Activated T-cell treated with anti-CD3 and anti-CD28 coated beads, Interleukin-2, amount 50 U/mL, for 24 hours (primary cell): ENCODE data around the gene LPIN1.

Experiments used
- DNase-seq: peaks from one replicate; pipeline ENCODE4 v3.0.0-alpha.2; 2020
- H3K27ac Mint-ChIP-seq: 2 replicates; pipeline ENCODE4 v1.8.0; 2020; ENCODE audit warnings: mild to moderate bottlenecking, mixed read lengths
- H3K27me3 Mint-ChIP-seq: 2 replicates; pipeline ENCODE4 v1.8.0; 2020; ENCODE audit warnings: mixed read lengths
- H3K36me3 Mint-ChIP-seq: 2 replicates; pipeline ENCODE4 v1.8.0; 2020; ENCODE audit warnings: low read depth, mixed read lengths
- H3K4me1 Mint-ChIP-seq: 2 replicates; pipeline ENCODE4 v1.8.0; 2020; ENCODE audit warnings: low read depth, mixed read lengths
- H3K4me3 Mint-ChIP-seq: 2 replicates; pipeline ENCODE4 v1.8.0; 2020; ENCODE audit warnings: mild to moderate bottlenecking, moderate library complexity, mixed read lengths
- H3K9me3 Mint-ChIP-seq: 2 replicates; pipeline ENCODE4 v1.8.0; 2020; ENCODE audit warnings: mixed read lengths

Gene LPIN1

GRCh38 chr2:11864724-11865123 is 118.3 kb downstream of the LPIN1 start:
- Mint-ChIP-seq H3K36me3 (no peaks in the 10 kb centered on the region), H3K27me3 (peaks cover 5% of the 10 kb centered on the region), H3K4me3 (no peak overlapping the region), H3K9me3 (peaks cover 6% of the 10 kb centered on the region), H3K4me1 (peaks cover 29% of the 10 kb centered on the region), H3K27ac (no peak overlapping the region)
- no peak for DNase-seq

- peaks cover 5% of the 10 kb centered on the region for H3K27me3 Mint-ChIP-seq
- no peaks in the 10 kb centered on the region for H3K36me3 Mint-ChIP-seq
- H3K27ac Mint-ChIP-seq = no peak overlapping the region
- H3K4me3 Mint-ChIP-seq = no peak overlapping the region
- H3K9me3 Mint-ChIP-seq = peaks cover under 1% of the 10 kb centered on the region
- peaks cover 29% of the 10 kb centered on the region for H3K4me1 Mint-ChIP-seq
- DNase-seq = no peak
Measured at GRCh38 chr2:11865378-11865777, 118.9 kb downstream of the LPIN1 start.

- no peaks in the 10 kb centered on the region for H3K9me3 Mint-ChIP-seq
- H3K4me1 Mint-ChIP-seq = peaks cover 29% of the 10 kb centered on the region
- peaks cover 5% of the 10 kb centered on the region for H3K27me3 Mint-ChIP-seq
- no peak overlapping the region for H3K4me3 Mint-ChIP-seq
- no peaks in the 10 kb centered on the region for H3K36me3 Mint-ChIP-seq
- H3K27ac Mint-ChIP-seq = no peak overlapping the region
- DNase-seq = no peak
Measured at GRCh38 chr2:11865805-11866204, 119.4 kb downstream of the LPIN1 start.

GRCh38 chr2:11866358-11867335 is 120.2 kb downstream of the LPIN1 start:
- H3K9me3 Mint-ChIP-seq = no peaks in the 10 kb centered on the region
- H3K27me3 Mint-ChIP-seq = peaks cover 5% of the 10 kb centered on the region
- H3K4me1 Mint-ChIP-seq = peaks cover 29% of the 10 kb centered on the region
- H3K36me3 Mint-ChIP-seq = no peaks in the 10 kb centered on the region
- no peak overlapping the region for H3K27ac Mint-ChIP-seq
- no peak for DNase-seq
- no peak overlapping the region for H3K4me3 Mint-ChIP-seq

- DNase-seq = no peak
- peaks cover 36% of the 10 kb centered on the region for H3K4me1 Mint-ChIP-seq
Measured at GRCh38 chr2:11867926-11868325, 121.5 kb downstream of the LPIN1 start.

GRCh38 chr2:11869391-11869991 is 123.1 kb downstream of the LPIN1 start:
- DNase-seq = no peak
- no peaks in the 10 kb centered on the region for H3K36me3 Mint-ChIP-seq
- no peak overlapping the region for H3K4me3 Mint-ChIP-seq
- peaks cover 31% of the 10 kb centered on the region for H3K4me1 Mint-ChIP-seq
- H3K27ac Mint-ChIP-seq = no peak overlapping the region
- no peaks in the 10 kb centered on the region for H3K9me3 Mint-ChIP-seq
- peaks cover 5% of the 10 kb centered on the region for H3K27me3 Mint-ChIP-seq

More at GRCh38 chr2:11867926-11868325, 121.5 kb downstream of the LPIN1 start:
- no peaks in the 10 kb centered on the region for H3K36me3 Mint-ChIP-seq
- no peak overlapping the region for H3K27ac Mint-ChIP-seq
- peaks cover under 1% of the 10 kb centered on the region for H3K27me3 Mint-ChIP-seq
- no peak overlapping the region for H3K4me3 Mint-ChIP-seq
- no peaks in the 10 kb centered on the region for H3K9me3 Mint-ChIP-seq

- no peak for DNase-seq
- Mint-ChIP-seq H3K9me3 (no peaks in the 10 kb centered on the region), H3K4me3 (no peak overlapping the region), H3K36me3 (no peaks in the 10 kb centered on the region), H3K27ac (no peak overlapping the region), H3K4me1 (peaks cover 28% of the 10 kb centered on the region), H3K27me3 (peaks cover 5% of the 10 kb centered on the region)
Measured at GRCh38 chr2:11870064-11870463, 123.6 kb downstream of the LPIN1 start.

- Mint-ChIP-seq H3K27ac (no peak overlapping the region), H3K36me3 (no peaks in the 10 kb centered on the region), H3K9me3 (no peaks in the 10 kb centered on the region), H3K27me3 (peaks cover 7% of the 10 kb centered on the region), H3K4me1 (peaks cover 26% of the 10 kb centered on the region), H3K4me3 (no peak overlapping the region)
- no peak for DNase-seq
Measured at GRCh38 chr2:11870584-11870983, 124.2 kb downstream of the LPIN1 start.

- no peak overlapping the region for H3K27ac Mint-ChIP-seq
- H3K27me3 Mint-ChIP-seq = peaks cover 8% of the 10 kb centered on the region
- H3K9me3 Mint-ChIP-seq = no peaks in the 10 kb centered on the region
- no peaks in the 10 kb centered on the region for H3K36me3 Mint-ChIP-seq
- DNase-seq = no peak
- H3K4me1 Mint-ChIP-seq = peaks cover 23% of the 10 kb centered on the region
- H3K4me3 Mint-ChIP-seq = no peak overlapping the region
Measured at GRCh38 chr2:11871421-11871820, 125.0 kb downstream of the LPIN1 start.

- Mint-ChIP-seq H3K4me1 (peaks cover 14% of the 10 kb centered on the region), H3K36me3 (no peaks in the 10 kb centered on the region), H3K4me3 (no peak overlapping the region), H3K9me3 (no peaks in the 10 kb centered on the region), H3K27me3 (peaks cover 8% of the 10 kb centered on the region), H3K27ac (no peak overlapping the region)
- no peak for DNase-seq
Measured at GRCh38 chr2:11872247-11872947, 126.0 kb downstream of the LPIN1 start.

GRCh38 chr2:11872948-11873269 is 126.5 kb downstream of the LPIN1 start:
- H3K4me1 Mint-ChIP-seq = peaks cover 14% of the 10 kb centered on the region
- no peak overlapping the region for H3K4me3 Mint-ChIP-seq

GRCh38 chr2:11873356-11874154 is 127.1 kb downstream of the LPIN1 start:
- peaks cover 8% of the 10 kb centered on the region for H3K27me3 Mint-ChIP-seq
- no peaks in the 10 kb centered on the region for H3K36me3 Mint-ChIP-seq

More at GRCh38 chr2:11872948-11873269, 126.5 kb downstream of the LPIN1 start:
- no peaks in the 10 kb centered on the region for H3K36me3 Mint-ChIP-seq
- H3K9me3 Mint-ChIP-seq = no peaks in the 10 kb centered on the region
- H3K27me3 Mint-ChIP-seq = peaks cover 8% of the 10 kb centered on the region
- no peak for DNase-seq
- H3K27ac Mint-ChIP-seq = no peak overlapping the region

GRCh38 chr2:11874861-11875260 is 128.4 kb downstream of the LPIN1 start:
- Mint-ChIP-seq H3K36me3 (no peaks in the 10 kb centered on the region), H3K27ac (no peak overlapping the region), H3K4me3 (no peak overlapping the region), H3K9me3 (no peaks in the 10 kb centered on the region), H3K27me3 (peaks cover 8% of the 10 kb centered on the region), H3K4me1 (peaks cover 14% of the 10 kb centered on the region)
- DNase-seq = no peak

More at GRCh38 chr2:11873356-11874154, 127.1 kb downstream of the LPIN1 start:
- no peak for DNase-seq
- Mint-ChIP-seq H3K27ac (no peak overlapping the region), H3K4me3 (no peak overlapping the region), H3K9me3 (no peaks in the 10 kb centered on the region), H3K4me1 (peaks cover 14% of the 10 kb centered on the region)

- no peaks in the 10 kb centered on the region for H3K36me3 Mint-ChIP-seq
- H3K27me3 Mint-ChIP-seq = peaks cover 8% of the 10 kb centered on the region
- peaks cover 14% of the 10 kb centered on the region for H3K4me1 Mint-ChIP-seq
- H3K4me3 Mint-ChIP-seq = no peak overlapping the region
- H3K9me3 Mint-ChIP-seq = no peaks in the 10 kb centered on the region
- H3K27ac Mint-ChIP-seq = no peak overlapping the region
- DNase-seq = no peak
Measured at GRCh38 chr2:11875481-11875880, 129.0 kb downstream of the LPIN1 start.
